Renal cortex interstitium (tissue), 11 donors: ENCODE data around the gene WNK2. TPM values are rescaled to one million over a fixed set of nuclear protein-coding genes. Genes with fewer than 3 reads are reported as not detected.
A peak's percentile ranks its signal among the peaks of the same experiment; 100 is the strongest.

Experiments used
- DNase-seq, 11 donors: peaks; one replicate each; pipeline ENCODE4 v3.0.0-alpha.2; 2013; ENCODE audit warnings: low read depth in 9 of 11, low spot score in 4 of 11; ENCODE audit errors: extremely low read depth in 1 of 11
- polyA plus RNA-seq, 3 donors: library from polyadenylated mRNA; unstranded; fragments of 120-200 nt; gene quantifications; one replicate each; pipeline ENCODE4 v1.2.1, GENCODE V29; 2013; ENCODE audit not compliant: insufficient read length in 3 of 3

The WNK2 gene
- polyA plus RNA-seq, 3 donors = 24.8 to 34.0 (median 29.0) TPM

DNA sequence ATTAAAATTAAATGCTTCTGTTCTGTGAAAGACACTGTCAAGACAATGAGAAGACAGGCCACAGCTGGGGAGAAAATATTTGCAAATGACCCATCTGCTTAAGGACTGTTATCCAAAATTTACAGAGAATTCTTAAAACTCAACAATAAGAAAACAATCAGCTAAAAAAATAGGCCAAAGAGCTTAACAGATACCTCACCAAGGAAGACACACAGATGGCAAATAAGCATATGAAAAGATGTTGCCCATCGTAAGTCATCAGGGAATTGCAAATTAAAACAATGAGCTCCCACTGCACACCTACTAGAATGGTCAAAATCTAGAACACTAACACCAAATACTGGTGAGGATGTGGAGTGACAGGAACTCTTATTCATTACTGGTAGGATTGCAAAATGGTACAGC lies 10.3 kb downstream of the WNK2 start:
- no peak for DNase-seq

- no peak for DNase-seq
Observed at GRCh38 chr9:93194641-93195040, 10.7 kb downstream of the WNK2 start.

DNA sequence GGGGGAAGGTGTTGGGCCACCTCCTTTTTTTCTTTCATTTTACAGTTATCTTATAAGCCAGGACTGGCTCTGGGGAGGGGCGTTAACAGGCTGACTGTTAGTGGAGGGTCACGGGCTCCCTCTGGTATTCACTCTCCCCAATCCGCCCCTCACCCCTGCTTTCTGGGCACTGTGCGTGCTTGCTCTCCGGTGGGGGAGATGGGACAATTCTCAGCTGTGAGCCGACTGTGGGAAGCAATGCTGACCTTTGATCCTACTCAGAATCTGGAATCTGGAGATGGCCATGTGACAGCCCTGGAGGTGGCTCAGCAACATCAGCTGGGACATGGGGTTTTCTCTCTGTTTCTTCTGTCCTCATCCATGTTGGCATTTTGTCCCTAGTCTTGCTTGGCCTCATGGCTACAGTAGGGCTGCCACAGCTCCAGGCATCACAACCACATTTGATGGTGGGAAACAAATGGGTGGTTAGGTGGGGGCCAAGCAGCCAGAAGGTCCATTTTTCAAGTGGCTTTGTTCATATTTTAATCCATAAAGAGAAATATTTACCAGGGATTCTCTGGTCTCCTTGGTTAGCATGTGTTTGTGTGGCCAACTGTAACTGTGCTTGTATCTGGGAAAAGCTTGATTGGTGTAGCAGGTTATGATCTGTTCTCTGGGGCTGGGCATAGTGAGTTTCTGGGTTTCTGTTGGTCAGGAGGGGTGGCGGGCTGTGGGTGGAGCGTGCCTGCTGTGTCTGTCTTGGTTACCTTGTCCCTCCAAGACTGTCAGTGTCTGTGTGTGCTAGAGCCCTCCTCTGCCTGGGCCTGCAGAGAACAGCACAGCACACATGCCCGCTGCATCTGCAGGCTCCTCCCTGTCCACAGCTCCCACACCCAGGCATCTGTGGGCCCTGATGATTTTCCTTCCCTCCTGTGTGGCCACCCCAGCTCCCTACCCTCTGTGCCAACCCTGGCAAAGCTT lies 12.4 kb downstream of the WNK2 start:
- DNase-seq = no peak

DNA sequence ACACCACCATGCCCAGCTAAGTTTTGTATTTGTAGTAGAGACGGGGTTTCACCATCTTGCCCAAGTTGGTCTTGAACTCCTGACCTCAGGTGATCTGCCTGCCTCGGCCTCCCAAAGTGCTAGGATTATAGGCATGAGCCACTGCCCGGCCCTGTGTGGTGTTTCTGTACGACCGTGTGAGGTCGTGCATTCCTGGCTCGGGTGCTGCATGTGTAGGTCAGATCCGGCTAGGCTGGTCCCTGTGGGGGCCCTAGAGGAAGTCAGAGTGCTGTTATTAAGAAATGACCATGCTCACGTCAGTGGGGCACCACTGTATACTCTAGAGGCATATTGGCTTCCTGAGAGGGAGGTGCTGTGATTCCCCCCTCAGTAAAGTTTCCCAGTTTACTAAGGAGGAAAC lies 13.7 kb downstream of the WNK2 start:
- no peak for DNase-seq

DNA sequence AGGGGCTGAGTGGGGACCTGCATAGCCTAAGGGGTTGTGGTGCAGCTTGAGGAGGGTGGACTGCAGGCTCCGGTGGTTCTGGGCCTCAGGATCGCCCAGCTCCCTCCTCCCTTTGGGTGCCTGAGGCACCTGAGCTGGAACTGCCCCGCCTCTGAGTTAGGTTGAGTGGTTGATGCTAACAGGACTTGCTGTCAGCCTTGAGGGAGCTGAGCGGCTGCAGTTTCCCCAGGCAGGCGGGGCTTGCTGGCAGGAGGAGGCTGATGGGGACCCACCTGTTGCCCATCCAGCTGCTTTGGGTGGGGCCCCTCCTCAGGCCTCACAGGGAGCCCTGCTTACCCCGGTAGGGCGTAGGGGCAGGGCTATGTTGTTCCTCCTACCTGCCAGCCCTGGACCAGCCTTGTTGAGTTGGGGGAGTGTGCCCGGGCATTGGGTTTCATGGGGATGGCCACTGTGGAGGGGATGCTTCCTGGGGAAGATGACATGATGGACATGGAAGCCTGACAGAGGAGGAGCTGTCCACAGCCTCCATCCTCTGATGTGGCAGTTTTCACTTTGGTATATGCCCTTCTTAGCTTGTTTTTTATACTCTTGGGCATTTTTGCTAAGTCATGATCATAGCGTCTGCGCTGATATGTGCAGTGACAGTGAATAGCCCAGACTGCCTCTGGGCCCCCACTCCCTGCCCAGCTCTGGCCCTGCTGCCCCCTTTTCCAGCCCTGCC lies 14.3 kb downstream of the WNK2 start:
- no peak for DNase-seq

DNA sequence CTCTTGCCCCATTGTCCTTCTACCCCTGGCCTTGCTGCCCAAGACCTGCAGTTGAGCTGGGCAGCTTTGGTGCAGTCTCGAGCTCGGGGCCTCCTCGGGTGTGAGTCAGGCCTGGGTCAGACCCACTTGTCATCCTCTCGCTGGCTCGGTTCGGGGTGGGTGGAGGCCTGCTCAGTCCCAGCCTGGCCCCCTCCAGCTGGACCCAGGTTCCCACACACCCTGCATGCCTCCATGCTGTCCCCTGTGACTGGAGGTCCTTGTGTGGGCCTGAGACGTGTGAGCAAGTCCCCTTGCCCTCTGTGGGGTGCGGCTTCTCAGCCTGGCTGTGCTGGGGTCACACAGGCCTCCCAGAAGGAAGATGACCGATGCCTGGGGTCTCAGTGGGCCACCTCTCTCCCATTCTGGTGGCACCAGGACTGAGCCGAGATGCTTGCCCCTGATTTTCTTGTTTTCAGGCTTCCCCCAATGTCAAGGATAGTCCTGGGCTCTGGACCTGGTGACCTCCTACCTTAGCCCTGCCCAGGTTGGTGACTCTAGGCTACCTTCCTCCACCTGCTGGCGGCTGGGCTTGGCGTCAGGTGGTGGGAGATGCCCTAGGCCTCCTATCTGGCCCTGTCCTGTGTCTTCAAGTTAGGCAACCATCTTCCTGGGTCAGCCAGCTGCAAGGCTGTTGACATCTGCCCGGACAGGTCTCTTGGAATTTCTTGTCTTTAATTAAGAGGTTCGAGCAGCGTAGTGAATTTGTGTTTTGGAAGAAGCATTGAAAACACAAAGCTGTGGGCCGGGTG lies 15.1 kb downstream of the WNK2 start:
- DNase-seq = no peak

DNA sequence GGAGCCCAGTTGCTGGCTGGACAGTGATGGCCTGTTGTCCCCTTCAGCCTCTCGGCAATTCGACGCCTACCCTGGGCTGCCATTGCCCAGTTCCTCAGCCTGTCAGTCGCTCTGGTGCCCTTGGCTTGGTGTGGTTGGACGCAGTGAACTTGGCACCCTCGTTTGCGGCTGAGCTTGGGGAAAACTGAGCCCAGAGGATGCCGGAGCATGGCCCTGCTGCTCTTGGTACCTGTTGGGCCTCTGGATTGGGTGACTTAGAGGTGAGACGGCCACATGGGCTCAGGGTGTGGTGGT lies 16.5 kb downstream of the WNK2 start:
- no peak for DNase-seq

DNA sequence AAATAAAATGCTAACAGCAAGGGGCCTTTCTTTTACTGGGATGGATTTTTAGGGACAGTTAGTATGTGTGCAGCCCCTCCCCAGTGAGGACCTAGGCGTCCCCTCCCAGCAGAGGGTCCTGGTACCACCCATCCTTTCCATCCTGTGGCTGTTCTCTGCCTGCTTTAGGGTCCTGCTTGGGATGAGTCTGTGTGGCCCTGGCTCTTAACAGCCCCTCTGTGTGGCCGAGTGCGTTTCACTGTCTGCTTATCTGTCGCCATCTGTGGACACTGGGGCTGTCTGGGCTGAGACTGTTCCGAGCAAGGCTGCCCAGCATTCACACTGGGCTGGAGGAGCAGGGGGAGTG lies 17.0 kb downstream of the WNK2 start:
- no peak for DNase-seq

GRCh38 chr9:93203026-93203717 lies 19.2 kb downstream of the WNK2 start:
- DNase-seq = no peak

- no peak for DNase-seq
Observed at GRCh38 chr9:93203718-93204469, 20.0 kb downstream of the WNK2 start.

- no peak for DNase-seq
Observed at GRCh38 chr9:93204470-93205043, 20.6 kb downstream of the WNK2 start.

DNA sequence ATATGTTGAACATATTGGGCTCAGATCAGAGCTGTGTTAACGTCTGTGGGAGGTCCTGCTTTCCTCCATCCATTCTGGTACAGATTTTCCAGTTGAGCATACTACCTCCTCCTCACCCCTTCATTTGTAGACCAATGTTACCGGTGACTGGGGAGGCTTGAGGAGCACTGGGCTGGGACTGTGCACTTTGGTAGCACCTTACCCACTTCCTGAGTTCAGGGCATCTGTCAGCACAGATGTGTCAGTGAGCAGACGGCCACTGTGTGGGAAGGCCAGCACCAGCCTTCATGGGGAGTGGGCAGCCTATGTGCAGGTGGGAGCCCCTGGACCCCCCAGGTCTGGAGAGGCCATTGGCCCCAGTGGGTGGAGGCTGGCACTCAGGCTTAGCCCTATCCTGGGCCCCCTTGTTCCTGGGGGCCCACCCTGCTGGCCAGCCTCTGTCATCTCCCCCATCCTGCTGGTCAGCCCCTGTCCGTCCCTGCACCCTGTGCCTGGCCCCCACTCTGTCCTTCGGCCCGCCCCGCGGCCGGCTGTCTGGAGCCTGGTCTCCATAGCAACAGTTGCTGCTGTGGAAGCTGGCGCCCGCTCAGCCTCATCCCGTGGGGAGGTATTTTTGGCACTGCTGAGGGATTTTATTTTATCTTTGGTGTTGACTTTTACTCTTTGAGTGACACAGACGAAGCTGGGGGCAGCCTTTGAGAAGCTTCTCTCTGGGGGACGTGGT lies 21.3 kb downstream of the WNK2 start:
- peak in 3 of 11 donors; percentile 54 to 66 (median 54) for DNase-seq

- no peak for DNase-seq
Observed at GRCh38 chr9:93205896-93206575, 22.1 kb downstream of the WNK2 start.

- DNase-seq = no peak
Observed at GRCh38 chr9:93206576-93207155, 22.7 kb downstream of the WNK2 start.

- no peak for DNase-seq
Observed at GRCh38 chr9:93207326-93207814, 23.4 kb downstream of the WNK2 start.

DNA sequence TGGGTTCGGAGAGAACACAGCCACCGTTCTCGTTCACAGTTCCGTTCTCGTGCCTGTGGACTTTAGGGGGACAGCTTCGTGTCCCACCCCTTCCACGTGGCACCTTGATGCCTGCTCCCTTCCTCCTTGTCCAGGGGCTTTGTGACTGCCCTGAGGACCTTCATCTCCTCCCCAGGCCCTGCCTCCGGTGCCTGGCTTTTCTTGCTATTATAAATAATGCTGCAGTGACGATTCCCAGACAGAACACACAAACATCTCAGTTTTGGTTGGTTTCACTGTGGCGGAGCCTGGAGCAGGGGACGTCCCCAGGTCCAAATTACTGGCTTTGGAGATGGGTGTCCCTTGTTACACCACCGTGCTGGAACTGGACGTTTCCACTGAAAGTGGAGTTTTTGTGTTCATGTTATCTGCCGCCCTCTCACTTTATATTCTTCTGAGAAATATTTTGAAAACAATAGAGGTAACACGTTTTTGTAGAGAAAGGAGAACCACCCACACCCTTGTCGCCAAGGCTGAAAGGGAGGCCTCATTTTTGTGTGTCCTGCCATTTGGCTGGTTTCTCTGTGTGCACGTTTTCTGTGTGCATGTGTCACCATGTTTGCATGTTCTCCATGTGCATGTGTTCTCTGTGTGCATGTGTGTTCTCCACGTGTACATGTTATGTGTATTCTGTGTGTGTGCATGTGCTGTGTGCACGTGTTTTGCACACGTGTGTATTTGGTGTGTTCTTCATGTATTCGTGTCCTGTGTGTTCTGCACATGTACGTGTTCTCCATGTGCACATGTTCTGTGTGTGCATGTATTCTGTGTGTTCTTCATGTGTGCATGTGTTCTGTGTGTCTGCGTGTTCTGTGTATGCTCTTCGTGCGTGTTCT lies 24.2 kb downstream of the WNK2 start:
- DNase-seq = no peak
